Upper lobe of left lung (tissue), 4 donors: ENCODE data around the gene TTYH3.

Experiments
- POLR2A ChIP-seq, 4 donors: fragments of 450-650 bp; IDR thresholded peaks; one replicate each; pipeline ENCODE4 v1.5.1; 2016 to 2017; ENCODE audit warnings: antibody characterized with exemption in 4 of 4, mild to moderate bottlenecking in 2 of 4
- POLR2AphosphoS5 ChIP-seq, 2 donors: sonication (generic); formaldehyde crosslinking; IDR thresholded peaks; one replicate each; pipeline ENCODE4 v1.5.1; 2017; ENCODE audit warnings: antibody characterized with exemption in 2 of 2
- TF ChIP-seq, protein P1 (sequence below), 6 experiments: fragments of 450-650 bp in 4 of 6; fragments of 200-600 bp in 2 of 6; sonication (generic) in 2 of 6; IDR thresholded peaks; one replicate each; pipeline ENCODE4 v1.5.1; 2016 to 2019; ENCODE audit warnings: antibody characterized with exemption in 6 of 6

- TF ChIP-seq POLR2AphosphoS5 (IDR thresholded peaks at IDR 0.05) (no peak), POLR2A (IDR thresholded peaks at IDR 0.05) (no peak)
- TF ChIP-seq, protein P1, sequence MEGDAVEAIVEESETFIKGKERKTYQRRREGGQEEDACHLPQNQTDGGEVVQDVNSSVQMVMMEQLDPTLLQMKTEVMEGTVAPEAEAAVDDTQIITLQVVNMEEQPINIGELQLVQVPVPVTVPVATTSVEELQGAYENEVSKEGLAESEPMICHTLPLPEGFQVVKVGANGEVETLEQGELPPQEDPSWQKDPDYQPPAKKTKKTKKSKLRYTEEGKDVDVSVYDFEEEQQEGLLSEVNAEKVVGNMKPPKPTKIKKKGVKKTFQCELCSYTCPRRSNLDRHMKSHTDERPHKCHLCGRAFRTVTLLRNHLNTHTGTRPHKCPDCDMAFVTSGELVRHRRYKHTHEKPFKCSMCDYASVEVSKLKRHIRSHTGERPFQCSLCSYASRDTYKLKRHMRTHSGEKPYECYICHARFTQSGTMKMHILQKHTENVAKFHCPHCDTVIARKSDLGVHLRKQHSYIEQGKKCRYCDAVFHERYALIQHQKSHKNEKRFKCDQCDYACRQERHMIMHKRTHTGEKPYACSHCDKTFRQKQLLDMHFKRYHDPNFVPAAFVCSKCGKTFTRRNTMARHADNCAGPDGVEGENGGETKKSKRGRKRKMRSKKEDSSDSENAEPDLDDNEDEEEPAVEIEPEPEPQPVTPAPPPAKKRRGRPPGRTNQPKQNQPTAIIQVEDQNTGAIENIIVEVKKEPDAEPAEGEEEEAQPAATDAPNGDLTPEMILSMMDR (IDR thresholded peaks at IDR 0.05) = no peak
Measured at GRCh38 chr7:2689951-2690705, 58.3 kb downstream of the TTYH3 start.
